H1 (cell line): ENCODE results near the gene COL25A1. TPM values are rescaled to one million over a fixed set of nuclear protein-coding genes. Genes with fewer than 3 reads are reported as not detected.

Experiments used
- BRCA1 ChIP-seq: IDR thresholded peaks from 2 replicates; pipeline ENCODE4 v1.6.1; 2012; ENCODE audit warnings: low read depth, low read length, improper control_type of control experiment
- CBX8 ChIP-seq: fragments of 300-800, 300-1000 bp; sonication (generic); IDR thresholded peaks from 2 replicates; pipeline ENCODE4 v1.7.1; 2016; ENCODE audit warnings: low read depth, low read length, borderline replicate concordance
- SP2 ChIP-seq: IDR thresholded peaks from 2 replicates; pipeline ENCODE4 v1.6.1; 2012; ENCODE audit warnings: mild to moderate bottlenecking, low read length, inconsistent platforms
- polyA plus RNA-seq, 7 experiments: library from polyadenylated mRNA; depleted of rRNA in 3 of 7; stranded (reverse) in 5 of 7; unstranded in 2 of 7; fragments of >200 nt in 5 of 7; fragments of 200-250 nt in 2 of 7; gene quantifications; 1 replicate in 5 of 7; 2 replicates in 1 of 7; 4 replicates in 1 of 7; pipeline versions ENCODE4 v1.2.1 to v1.2.3, GENCODE V29; 2011 to 2013; ENCODE audit warnings: missing spikeins in 2 of 7, mixed read lengths in 2 of 7
- total RNA-seq: library from RNA; stranded (reverse); fragmentation: NEBNext Ultra II Directional; extraction: Animal tissue kit (Norgen Biotek cat#: 25700); gene quantifications from 2 replicates; pipeline ENCODE4 v1.2.1, GENCODE V29; 2021
- TF ChIP-seq, protein P1 (sequence below): fragments of 300-600 bp; sonication (generic); IDR thresholded peaks from 2 replicates; pipeline ENCODE4 v1.7.1; 2012; ENCODE audit warnings: low read length, moderate library complexity, mild to moderate bottlenecking, inconsistent platforms; ENCODE audit not compliant: insufficient replicate concordance

COL25A1 gene
- total and polyA plus RNA-seq, 2 of the 8 experiments (the other 6 are each of a cell fraction or from before 2014, with no cell fraction given) = 1.1 to 8.3 TPM

DNA sequence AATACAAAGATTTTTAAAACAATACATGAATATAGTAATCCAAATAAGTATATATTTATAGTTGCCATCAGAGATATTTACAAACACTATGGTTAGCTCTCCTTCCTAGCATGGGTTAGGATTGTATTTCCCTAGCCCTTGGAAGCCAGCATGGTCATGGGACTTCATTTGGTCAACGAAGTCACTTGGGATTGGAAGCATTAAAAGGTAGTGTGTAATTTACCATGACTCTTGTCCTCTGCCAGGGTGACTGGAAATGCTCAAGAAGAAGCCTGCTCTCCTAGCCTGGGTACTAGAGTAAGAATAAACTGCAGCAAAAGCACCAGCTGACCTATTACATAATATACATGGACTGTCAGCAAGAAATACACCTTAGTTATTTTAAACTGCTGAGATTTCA lies 102.9 kb downstream of the COL25A1 start (continued):
- TF ChIP-seq, protein P1, sequence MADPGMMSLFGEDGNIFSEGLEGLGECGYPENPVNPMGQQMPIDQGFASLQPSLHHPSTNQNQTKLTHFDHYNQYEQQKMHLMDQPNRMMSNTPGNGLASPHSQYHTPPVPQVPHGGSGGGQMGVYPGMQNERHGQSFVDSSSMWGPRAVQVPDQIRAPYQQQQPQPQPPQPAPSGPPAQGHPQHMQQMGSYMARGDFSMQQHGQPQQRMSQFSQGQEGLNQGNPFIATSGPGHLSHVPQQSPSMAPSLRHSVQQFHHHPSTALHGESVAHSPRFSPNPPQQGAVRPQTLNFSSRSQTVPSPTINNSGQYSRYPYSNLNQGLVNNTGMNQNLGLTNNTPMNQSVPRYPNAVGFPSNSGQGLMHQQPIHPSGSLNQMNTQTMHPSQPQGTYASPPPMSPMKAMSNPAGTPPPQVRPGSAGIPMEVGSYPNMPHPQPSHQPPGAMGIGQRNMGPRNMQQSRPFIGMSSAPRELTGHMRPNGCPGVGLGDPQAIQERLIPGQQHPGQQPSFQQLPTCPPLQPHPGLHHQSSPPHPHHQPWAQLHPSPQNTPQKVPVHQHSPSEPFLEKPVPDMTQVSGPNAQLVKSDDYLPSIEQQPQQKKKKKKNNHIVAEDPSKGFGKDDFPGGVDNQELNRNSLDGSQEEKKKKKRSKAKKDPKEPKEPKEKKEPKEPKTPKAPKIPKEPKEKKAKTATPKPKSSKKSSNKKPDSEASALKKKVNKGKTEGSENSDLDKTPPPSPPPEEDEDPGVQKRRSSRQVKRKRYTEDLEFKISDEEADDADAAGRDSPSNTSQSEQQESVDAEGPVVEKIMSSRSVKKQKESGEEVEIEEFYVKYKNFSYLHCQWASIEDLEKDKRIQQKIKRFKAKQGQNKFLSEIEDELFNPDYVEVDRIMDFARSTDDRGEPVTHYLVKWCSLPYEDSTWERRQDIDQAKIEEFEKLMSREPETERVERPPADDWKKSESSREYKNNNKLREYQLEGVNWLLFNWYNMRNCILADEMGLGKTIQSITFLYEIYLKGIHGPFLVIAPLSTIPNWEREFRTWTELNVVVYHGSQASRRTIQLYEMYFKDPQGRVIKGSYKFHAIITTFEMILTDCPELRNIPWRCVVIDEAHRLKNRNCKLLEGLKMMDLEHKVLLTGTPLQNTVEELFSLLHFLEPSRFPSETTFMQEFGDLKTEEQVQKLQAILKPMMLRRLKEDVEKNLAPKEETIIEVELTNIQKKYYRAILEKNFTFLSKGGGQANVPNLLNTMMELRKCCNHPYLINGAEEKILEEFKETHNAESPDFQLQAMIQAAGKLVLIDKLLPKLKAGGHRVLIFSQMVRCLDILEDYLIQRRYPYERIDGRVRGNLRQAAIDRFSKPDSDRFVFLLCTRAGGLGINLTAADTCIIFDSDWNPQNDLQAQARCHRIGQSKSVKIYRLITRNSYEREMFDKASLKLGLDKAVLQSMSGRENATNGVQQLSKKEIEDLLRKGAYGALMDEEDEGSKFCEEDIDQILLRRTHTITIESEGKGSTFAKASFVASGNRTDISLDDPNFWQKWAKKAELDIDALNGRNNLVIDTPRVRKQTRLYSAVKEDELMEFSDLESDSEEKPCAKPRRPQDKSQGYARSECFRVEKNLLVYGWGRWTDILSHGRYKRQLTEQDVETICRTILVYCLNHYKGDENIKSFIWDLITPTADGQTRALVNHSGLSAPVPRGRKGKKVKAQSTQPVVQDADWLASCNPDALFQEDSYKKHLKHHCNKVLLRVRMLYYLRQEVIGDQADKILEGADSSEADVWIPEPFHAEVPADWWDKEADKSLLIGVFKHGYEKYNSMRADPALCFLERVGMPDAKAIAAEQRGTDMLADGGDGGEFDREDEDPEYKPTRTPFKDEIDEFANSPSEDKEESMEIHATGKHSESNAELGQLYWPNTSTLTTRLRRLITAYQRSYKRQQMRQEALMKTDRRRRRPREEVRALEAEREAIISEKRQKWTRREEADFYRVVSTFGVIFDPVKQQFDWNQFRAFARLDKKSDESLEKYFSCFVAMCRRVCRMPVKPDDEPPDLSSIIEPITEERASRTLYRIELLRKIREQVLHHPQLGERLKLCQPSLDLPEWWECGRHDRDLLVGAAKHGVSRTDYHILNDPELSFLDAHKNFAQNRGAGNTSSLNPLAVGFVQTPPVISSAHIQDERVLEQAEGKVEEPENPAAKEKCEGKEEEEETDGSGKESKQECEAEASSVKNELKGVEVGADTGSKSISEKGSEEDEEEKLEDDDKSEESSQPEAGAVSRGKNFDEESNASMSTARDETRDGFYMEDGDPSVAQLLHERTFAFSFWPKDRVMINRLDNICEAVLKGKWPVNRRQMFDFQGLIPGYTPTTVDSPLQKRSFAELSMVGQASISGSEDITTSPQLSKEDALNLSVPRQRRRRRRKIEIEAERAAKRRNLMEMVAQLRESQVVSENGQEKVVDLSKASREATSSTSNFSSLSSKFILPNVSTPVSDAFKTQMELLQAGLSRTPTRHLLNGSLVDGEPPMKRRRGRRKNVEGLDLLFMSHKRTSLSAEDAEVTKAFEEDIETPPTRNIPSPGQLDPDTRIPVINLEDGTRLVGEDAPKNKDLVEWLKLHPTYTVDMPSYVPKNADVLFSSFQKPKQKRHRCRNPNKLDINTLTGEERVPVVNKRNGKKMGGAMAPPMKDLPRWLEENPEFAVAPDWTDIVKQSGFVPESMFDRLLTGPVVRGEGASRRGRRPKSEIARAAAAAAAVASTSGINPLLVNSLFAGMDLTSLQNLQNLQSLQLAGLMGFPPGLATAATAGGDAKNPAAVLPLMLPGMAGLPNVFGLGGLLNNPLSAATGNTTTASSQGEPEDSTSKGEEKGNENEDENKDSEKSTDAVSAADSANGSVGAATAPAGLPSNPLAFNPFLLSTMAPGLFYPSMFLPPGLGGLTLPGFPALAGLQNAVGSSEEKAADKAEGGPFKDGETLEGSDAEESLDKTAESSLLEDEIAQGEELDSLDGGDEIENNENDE = no peak
- TF ChIP-seq SP2 (no peak), CBX8 (no peak), BRCA1 (no peak)
